ENCODE data around the gene EID2B. TPM values are rescaled to one million over a fixed set of nuclear protein-coding genes. Genes with fewer than 3 reads are reported as not detected.

Gene EID2B
- total RNA-seq, 1 experiment from 2014 or later: 2.2 TPM

GRCh38 chr19:39506944-39507714 is 25.5 kb downstream of the EID2B start:
- Histone ChIP-seq H3K14ac (ENCODE audit: insufficient read depth, low read length) (no peak overlapping the region), H2BK5ac (ENCODE audit: insufficient read length, low read length) (no peak overlapping the region), H3K27me3 (ENCODE audit: insufficient read depth, low read length) (peaks cover 19% of the 10 kb centered on the region; the same call in 1 of the 2 replicates), H4K20me1 (ENCODE audit: control insufficient read depth, insufficient read depth, insufficient read length) (no peaks in the 10 kb centered on the region), H3K23me2 (ENCODE audit: insufficient read length, low read depth, low read length, poor library complexity, severe bottlenecking) (peaks cover 10% of the 10 kb centered on the region), H3K4me1 (ENCODE audit: insufficient read depth, low read length) (no peaks in the 10 kb centered on the region), H3K9me3 (ENCODE audit: control insufficient read depth, low read depth, low read length) (no peaks in the 10 kb centered on the region), H3K4ac (ENCODE audit: low read depth, low read length) (no peak overlapping the region), H2BK20ac (ENCODE audit: low read depth, low read length, poor library complexity, severe bottlenecking) (no peak overlapping the region), H4K5ac (ENCODE audit: insufficient read length, low read depth, low read length) (no peak overlapping the region), H3K23ac (ENCODE audit: insufficient read length, low read depth, low read length) (no peak overlapping the region), H3K79me1 (ENCODE audit: insufficient read depth, low read depth, low read length, poor library complexity, severe bottlenecking) (no peaks in the 10 kb centered on the region), H3K56ac (ENCODE audit: insufficient read length, low read depth, low read length) (no peak overlapping the region), H4K8ac (replicated peaks; ENCODE audit: insufficient read length, low read depth, low read length) (no peak overlapping the region), H2AFZ (ENCODE audit: low read length) (no peak overlapping the region), H3K4me2 (ENCODE audit: insufficient read depth, insufficient read length, low read length) (peak overlapping the region; percentile 74), H2BK12ac (ENCODE audit: insufficient read length, low read depth, low read length) (no peak overlapping the region), H3K18ac (ENCODE audit: insufficient read length, low read depth, low read length) (no peak overlapping the region), H3K27ac (ENCODE audit: insufficient read length, low read depth, low read length) (no peak overlapping the region), H4K91ac (ENCODE audit: insufficient read length, low read depth, low read length) (no peak overlapping the region), H3T11ph (ENCODE audit: low read length) (no peak overlapping the region), H2BK15ac (ENCODE audit: low read depth, low read length) (no peak overlapping the region), H3K79me2 (ENCODE audit: insufficient read depth, low read length) (no peaks in the 10 kb centered on the region), H2AK5ac (ENCODE audit: insufficient read length, low read length) (no peak overlapping the region), H2BK120ac (ENCODE audit: low read depth, low read length, poor library complexity, severe bottlenecking) (no peak overlapping the region), H3K9ac (ENCODE audit: extremely low read depth, insufficient read length, low read length) (no peak overlapping the region)
- H3K4me1 Mint-ChIP-seq: peaks cover 9 to 10% of the 10 kb centered on the region in 2 experiments
- no peak overlapping the region for H3K27ac Mint-ChIP-seq
- peaks cover 11 to 15% of the 10 kb centered on the region in 2 experiments; a peak in 4 of 5 replicates for H3K9me3 Mint-ChIP-seq
- H3K4me3 Mint-ChIP-seq: peak overlapping the region; percentile 72 to 83
- DNase-seq: peak; percentile 82
- H3K36me3 Mint-ChIP-seq (ENCODE audit: insufficient read depth in 1 of 3, low read depth in 3 of 3): peaks cover 0 to 11% (median 3%) of the 10 kb centered on the region in 3 experiments; a peak in 3 of 7 replicates
- WGBS (ENCODE audit: extremely low coverage, insufficient read length, low lambda C conversion rate): no CpG with 5 or more reads among the region's 96 CpGs
- peaks cover 83% of the 10 kb centered on the region for H3K27me3 Mint-ChIP-seq (ENCODE audit: low read depth)
- no peak for TF ChIP-seq CTCF (conservative IDR thresholded peaks at IDR 0.05)
